ENCODE results near the gene MARK2. TPM values are rescaled to one million over a fixed set of nuclear protein-coding genes. Genes with fewer than 3 reads are reported as not detected.

Gene MARK2
- 7.2 and 8.2 TPM in 2 replicates for total RNA-seq

GRCh38 chr11:63838678-63839507 lies at the start of gene MARK2:
Gene MARK2, plus strand, starts transcription at chr11:63839110. Its CDS starts 397 bp downstream, at chr11:63839507.

GRCh38 chr11:63813035-63813562 lies 25.8 kb upstream of the MARK2 start, which contains the start of gene SPINDOC:
Gene SPINDOC, plus strand, starts transcription at chr11:63813456. Its CDS starts 231 bp downstream, at chr11:63813687.

DNA sequence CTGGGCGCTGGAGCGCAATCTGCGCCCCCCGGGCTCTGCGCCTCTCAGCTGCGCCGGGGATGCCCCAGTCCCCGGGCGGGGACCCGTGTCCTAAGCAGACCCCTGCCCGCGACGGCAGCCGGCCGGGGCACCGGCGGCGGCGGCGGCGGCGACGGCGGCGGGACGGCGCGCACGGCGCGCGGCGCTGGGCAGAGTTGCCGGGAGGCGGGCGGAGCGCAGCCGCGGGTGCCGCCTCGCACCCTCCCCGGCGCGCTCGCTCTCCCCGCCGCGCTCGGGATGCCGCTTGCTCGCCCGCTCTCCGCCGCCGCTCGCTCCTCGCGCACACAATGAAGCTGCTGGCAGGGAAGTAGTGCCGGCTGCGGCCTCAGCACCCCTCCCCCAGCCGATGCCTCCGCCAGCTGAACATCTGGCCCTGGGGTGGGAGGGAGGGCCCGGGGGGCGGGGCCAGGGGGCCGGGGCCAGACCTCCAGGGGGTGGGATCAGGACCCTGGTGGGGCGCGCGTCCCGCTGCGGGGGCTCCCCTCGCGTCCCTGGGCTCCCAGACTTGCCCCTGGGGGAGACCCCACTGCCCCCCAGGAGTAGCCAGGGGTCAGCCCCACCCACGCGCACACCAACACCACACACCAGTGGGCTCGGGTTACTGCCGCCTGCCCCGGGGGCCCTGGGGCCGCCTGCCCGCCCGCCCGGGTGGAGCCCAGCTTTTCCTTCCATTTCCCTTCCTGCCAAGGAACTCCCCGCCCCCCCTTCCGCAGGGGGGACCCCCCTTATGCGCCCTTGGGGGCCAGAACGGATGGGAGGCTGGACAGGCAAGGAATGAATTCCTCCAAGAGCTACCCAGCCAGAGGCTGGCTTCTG lies 78.2 kb downstream of the MARK2 start, which contains the start of gene RCOR2:
TSS of gene RCOR2 (minus strand) at position 328 of the 855 bp plus-strand sequence. CDS start 708 bp downstream, outside the sequence.

DNA sequence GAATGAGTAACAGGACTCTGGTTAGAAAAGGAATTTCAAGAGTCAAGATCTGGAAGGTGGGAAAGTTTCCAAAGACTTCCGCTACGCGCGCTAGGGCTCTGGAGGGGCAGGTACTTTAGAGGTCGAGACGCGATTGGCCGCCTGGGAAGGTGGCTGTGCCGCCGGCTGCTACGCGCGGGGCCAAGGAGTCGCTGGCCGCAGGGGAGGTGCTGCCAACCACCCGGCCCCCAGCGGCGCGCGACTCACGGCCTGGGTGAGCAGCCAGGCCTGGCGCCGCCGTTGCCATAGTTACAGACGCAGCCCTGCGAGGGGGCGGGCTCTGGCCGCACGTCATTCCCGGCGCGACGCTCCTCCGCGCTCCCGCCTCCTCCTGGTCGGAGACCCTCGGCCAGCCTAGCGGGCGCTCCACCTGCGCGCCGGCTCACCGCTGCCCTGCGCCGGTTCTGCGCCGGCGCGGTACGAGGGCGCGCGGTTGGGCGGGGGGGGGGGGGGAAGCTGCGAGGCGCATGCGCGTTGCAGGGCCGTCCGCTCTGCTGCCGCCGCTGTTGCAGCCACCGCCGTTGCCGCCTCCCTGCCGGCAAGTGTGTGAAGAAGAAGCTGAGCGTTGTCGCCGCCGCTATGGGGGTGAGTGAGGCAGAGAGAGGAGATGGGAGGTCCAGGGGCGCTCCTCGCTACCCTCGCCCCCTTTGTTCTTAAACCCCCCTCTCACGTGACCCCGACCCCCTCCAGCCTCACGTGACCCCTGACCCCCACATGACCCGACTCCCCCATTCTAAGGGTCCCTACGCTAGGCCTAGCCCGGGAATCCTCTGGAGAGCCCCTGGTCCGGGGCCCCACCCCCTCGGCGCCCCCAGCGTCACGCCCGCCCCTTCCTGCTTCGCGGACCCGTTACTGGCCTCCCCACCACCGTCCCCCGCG lies 99.8 kb downstream of the MARK2 start, which contains the start of gene NAA40:
TSS of gene NAA40 (plus strand) at position 524 of the 918 bp plus-strand sequence. CDS start at position 619, 95 bp downstream.

Other genes with a start within 250 kb of the MARK2 start
- gene PLAAT3, start 224.7 kb upstream of the MARK2 start, total RNA-seq, result 4.2 and 10.4 TPM in 2 replicates
- gene ATL3, start 167.7 kb upstream of the MARK2 start, total RNA-seq, result 112 and 115 TPM in 2 replicates
- gene RTN3, start 157.6 kb upstream of the MARK2 start, total RNA-seq, result 51.1 and 69.6 TPM in 2 replicates
- 17.5 and 18.5 TPM in 2 replicates for gene ZFTA, start 70.3 kb upstream of the MARK2 start, total RNA-seq
- gene SPINDOC, start 25.7 kb upstream of the MARK2 start, total RNA-seq, result 15.4 and 17.6 TPM in 2 replicates
- gene RCOR2, start 78.1 kb downstream of the MARK2 start, total RNA-seq, result 2.0 TPM in 2 replicates
- gene NAA40, start 99.9 kb downstream of the MARK2 start, total RNA-seq, result 7.3 and 8.7 TPM in 2 replicates
- 307 and 311 TPM in 2 replicates for gene COX8A, start 135.5 kb downstream of the MARK2 start, total RNA-seq
- 37.5 and 54.6 TPM in 2 replicates for gene OTUB1, start 147.3 kb downstream of the MARK2 start, total RNA-seq
- gene FLRT1, start 196.8 kb downstream of the MARK2 start, total RNA-seq, result 0.12 TPM in 1 of 2 replicates, not detected in the other